GM12864 (cell line): ENCODE data around the gene TBC1D14.

Experiments used
- DNase-seq: peaks from one replicate; pipeline ENCODE4 v3.0.0-alpha.2; 2011; ENCODE audit warnings: low read depth
- H3K4me3 ChIP-seq: 2 replicates; pipeline ENCODE4 v1.5.1; 2011; ENCODE audit warnings: mild to moderate bottlenecking, low read depth, low read length, control low read depth
- TF ChIP-seq, protein P1 (sequence below): IDR thresholded peaks from 2 replicates; pipeline ENCODE4 v1.5.1; 2011; ENCODE audit warnings: low read depth, mild to moderate bottlenecking, moderate library complexity, low read length, control low read depth, inconsistent platforms; ENCODE audit errors: missing control alignments

TBC1D14 gene

DNA sequence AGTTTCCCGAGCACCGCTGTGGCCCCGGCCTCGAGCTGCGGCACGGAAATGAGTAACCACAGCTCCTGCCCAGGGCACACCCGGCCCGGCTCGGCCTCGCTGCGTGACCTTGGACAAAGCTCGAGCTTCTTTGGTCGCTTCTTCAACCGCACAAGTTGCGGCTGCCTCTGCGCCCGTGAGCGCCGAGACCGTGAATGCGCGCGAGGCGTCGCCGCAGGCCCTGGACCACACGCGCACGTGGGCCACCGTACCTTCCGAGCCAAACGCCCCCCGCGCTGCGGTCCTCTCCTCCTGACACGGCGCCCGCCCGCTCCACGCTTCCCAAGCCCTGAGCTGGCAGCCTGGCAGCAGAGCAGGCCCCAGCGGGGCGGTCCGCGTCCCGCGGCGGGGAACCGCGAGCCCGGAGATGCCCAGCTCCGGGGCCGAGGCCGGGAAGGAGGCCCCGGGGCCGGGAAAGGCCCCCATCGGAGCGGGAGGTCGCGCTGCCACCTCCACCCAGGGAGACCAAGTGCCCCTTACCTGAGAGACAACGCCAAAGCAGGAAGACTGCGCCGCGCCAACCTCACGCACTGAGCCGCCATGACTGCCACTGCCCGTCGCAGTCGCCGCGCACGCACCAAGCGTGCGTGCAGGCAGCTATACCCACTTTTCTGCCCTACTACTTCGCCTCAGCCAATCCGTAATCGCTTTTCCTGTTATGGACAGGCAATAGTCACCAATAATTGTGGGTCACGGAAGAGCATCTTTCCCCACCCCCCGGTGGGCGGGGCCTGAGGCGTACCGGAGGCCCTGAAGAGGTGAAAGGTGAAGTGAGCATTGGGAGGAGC is 158.0 kb downstream of the TBC1D14 start, which contains the start of gene GRPEL1:
Gene GRPEL1 (minus strand): TSS at position 613 of the 827 bp plus-strand sequence. CDS start 32 bp downstream, at position 581.
- DNase-seq = peak; percentile 98
- TF ChIP-seq, protein P1, sequence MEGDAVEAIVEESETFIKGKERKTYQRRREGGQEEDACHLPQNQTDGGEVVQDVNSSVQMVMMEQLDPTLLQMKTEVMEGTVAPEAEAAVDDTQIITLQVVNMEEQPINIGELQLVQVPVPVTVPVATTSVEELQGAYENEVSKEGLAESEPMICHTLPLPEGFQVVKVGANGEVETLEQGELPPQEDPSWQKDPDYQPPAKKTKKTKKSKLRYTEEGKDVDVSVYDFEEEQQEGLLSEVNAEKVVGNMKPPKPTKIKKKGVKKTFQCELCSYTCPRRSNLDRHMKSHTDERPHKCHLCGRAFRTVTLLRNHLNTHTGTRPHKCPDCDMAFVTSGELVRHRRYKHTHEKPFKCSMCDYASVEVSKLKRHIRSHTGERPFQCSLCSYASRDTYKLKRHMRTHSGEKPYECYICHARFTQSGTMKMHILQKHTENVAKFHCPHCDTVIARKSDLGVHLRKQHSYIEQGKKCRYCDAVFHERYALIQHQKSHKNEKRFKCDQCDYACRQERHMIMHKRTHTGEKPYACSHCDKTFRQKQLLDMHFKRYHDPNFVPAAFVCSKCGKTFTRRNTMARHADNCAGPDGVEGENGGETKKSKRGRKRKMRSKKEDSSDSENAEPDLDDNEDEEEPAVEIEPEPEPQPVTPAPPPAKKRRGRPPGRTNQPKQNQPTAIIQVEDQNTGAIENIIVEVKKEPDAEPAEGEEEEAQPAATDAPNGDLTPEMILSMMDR = no peak
- peak within 1 kb of the TSS; percentile 84 for H3K4me3 ChIP-seq

DNA sequence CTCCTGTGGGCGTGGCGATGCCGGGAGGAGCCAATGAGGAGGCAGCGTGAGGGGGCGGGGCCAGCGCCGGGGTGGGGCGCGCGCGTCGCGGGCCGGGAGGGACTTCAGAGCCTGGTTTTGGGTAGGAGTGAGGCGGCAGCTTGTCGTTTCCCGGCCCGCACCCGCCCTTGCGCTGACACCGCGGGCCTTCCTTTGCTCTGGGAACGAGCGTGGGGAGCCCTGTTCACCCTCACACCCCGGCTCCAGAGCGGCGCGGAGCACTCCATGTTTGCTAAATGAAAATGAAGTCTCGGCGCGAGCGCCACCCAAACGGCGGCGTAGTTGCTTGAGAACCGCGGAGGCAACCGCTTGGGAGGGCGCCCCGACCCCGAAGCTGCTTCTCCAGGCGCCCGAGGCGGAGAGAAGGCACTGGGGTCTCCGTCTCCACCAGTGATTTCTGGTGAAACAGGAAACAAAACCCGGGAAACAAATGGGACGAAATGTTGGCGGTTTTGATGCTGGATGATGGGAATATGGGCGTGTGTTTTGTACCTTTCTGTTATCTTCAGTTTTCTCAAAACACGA is 158.7 kb downstream of the TBC1D14 start:
- no peak for DNase-seq
- peak overlapping the region; percentile 78 for H3K4me3 ChIP-seq
- TF ChIP-seq, protein P1 = peak; percentile 4

DNA sequence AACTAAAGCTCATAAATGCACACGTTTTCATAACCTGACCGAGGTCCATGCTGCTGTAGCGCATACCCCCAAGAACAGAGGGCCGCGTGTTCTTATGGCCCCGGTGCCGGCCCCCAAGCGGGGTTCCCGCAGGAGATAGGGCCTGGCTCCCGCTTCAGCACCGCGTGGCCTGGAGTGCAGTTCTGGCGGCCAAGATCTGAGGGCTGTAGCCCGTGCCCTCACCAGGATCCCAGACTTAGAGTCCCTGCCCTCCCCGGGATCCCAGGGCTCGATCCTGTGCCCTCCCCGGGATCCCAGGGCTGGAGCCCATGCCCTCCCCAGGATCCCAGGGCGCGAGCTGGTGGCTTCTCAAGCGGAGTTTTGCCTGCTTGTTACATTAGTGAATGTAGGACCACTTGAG is 159.3 kb downstream of the TBC1D14 start:
- H3K4me3 ChIP-seq = peak overlapping the region; percentile 78
- TF ChIP-seq, protein P1 = no peak
- DNase-seq = no peak

DNA sequence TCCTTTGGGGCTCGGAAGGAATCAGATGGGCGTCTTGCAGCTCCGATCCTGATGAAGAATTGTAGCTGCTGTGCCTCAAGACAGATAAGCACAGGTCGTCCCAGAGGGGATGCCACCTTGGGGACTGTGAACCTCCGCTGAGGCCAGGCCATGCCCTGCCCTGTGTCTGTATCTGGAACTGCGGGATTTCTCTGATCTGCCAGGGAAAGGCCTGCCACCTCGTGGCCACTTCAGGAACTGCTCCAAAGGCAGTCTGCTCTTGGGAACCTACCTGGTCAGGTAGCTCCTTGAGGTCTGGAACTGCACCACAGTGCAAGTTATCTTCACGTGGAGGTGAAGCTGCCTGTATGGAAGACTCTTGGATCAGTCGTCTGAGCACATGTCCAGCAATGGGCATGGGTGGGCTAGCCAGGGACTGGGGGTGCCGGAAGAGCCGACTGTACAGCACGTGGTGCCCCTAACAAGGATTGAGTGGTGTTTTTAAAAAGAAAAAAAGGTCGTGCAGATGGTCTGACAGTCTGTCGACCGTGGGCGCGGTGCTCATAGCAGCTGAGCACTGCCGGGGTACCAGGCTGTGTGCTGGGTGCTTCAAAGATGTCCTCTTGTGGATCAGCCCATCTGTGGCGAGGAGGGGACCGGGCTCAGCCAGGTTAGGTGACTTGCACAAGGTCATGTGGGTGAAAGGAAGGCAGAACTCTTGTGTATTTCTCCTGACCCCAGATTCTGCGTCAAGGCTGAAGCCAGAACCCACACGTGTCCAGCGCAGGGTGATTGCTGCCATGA is 161.3 kb downstream of the TBC1D14 start:
- peak; percentile 55 for DNase-seq
- no peak overlapping the region for H3K4me3 ChIP-seq
- TF ChIP-seq, protein P1 = peak; percentile 99

DNA sequence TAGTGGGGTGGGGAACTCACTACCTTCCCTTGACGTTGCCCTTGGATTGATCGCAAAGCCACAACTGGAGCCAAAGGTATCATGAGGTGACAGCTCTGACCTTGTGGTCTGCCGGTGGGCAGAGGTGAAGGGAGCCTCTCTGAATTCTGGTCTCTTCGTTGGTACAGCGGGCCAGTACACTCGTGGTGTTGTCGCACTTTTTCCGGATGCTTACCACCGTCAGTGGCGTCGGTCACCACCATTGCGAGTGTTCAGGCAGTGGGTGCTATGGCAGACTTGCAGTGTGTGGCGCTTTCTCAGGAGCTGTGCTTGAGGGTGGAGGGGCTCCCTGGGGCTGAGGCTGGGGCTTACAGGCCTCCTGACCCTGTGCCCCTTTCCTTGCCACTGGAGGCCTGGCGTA is 163.4 kb downstream of the TBC1D14 start:
- TF ChIP-seq, protein P1 = no peak
- no peak for DNase-seq
- no peak overlapping the region for H3K4me3 ChIP-seq

DNA sequence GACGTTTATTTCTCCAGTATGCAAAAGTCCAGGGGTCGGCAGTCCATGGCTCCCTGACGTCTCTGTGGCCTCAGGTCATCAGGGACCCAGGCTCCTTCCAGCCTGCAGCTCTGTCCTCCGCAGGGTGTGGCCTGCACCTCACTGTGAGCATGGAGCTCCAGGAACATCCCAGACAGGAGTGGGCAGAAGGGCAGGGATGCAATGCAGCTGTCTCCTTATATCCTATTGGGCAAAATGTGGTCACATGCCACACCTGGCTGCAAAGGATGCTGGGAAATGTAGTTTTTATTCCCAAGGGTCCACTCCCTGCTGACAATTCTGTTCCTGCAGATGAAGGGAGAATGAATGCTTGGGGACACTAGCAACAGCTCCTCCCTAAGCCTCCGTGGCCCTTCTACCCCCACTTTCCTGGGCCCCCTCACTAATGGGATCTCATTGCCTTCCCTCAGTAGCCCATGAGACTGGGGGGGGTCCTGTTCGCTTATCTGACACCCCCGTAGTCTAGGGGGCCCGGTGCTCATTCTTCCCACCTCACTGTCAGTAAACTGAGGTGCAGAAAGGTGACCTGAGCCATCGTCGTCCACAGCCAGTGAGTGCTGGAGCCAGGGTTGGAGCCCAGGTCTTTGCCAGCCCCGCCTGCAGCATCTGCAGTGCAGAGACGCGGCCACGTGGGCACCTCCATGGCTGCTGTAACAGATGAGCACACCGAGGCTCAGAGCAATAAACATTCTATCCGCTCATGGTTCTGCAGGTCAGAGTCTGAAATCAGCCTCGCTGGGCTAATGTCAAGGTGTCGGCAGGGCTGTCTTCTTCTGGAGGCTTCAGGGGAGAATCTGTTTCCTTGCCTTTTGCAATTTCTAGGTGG is 164.1 kb downstream of the TBC1D14 start:
- no peak overlapping the region for H3K4me3 ChIP-seq
- TF ChIP-seq, protein P1 = no peak
- no peak for DNase-seq
